ENCODE measurements around the gene SET. TPM values are rescaled to one million over a fixed set of nuclear protein-coding genes. Genes with fewer than 3 reads are reported as not detected.

SET gene
- total and polyA plus RNA-seq, 2 of the 13 experiments (the other 11 are each of a cell fraction or from before 2014, with no cell fraction given): 94.2 to 611 TPM

- FAIRE-seq (no peak), ATAC-seq (no peak), DNase-seq (ENCODE audit: low spot score) (no peak)
- Histone ChIP-seq H4K20me1 (ENCODE audit: insufficient read depth, low read length) (no peaks in the 10 kb centered on the region), H3K9me3 (ENCODE audit: low read length) (no peaks in the 10 kb centered on the region), H3K36me3 (replicated peaks in 1 of 2; ENCODE audit: control insufficient read depth in 1 of 2, insufficient read depth in 2 of 2, low read length in 2 of 2) (no peaks in the 10 kb centered on the region), H3K9ac (ENCODE audit: insufficient read depth, low read depth, low read length) (no peak overlapping the region), H3K79me2 (ENCODE audit: insufficient read depth, low read length) (no peaks in the 10 kb centered on the region), H3K4me2 (ENCODE audit: low read depth, low read length) (no peak overlapping the region), H3K27me3 (ENCODE audit: control insufficient read depth in 1 of 2, insufficient read depth in 2 of 2, low read length in 2 of 2) (no peaks in the 10 kb centered on the region), H3K27ac (ENCODE audit: extremely low read length, insufficient read depth, low read length) (no peak overlapping the region), H3K4me3 (replicated peaks in 1 of 3; ENCODE audit: insufficient read depth in 1 of 3, low read depth in 2 of 3, low read length in 3 of 3) (no peak overlapping the region), H3K4me1 (ENCODE audit: insufficient read depth, low read length) (peaks cover 9% of the 10 kb centered on the region), H2AFZ (ENCODE audit: low read length) (no peak overlapping the region)
- no TSS peak for BruUV-seq (replicated peaks)
- CTCF ChIA-PET (ENCODE audit: low intra/inter-chr PET ratio, low total read pairs): no interaction called here
- TF ChIP-seq ZNF75D (CRISPR knock-in tag; IDR thresholded peaks at IDR 0.05; ENCODE audit: borderline replicate concordance) (no peak), UBTF (CRISPR knock-in tag; IDR thresholded peaks at IDR 0.05) (no peak), MAFK (conservative IDR thresholded peaks at IDR 0.05 in 1 of 2, IDR thresholded peaks at IDR 0.05 in 1 of 2; ENCODE audit: low read length in 2 of 2) (no peak), ZC3H4 (CRISPR knock-in tag; IDR thresholded peaks at IDR 0.05; ENCODE audit: borderline replicate concordance) (no peak), ZBTB7A (CRISPR knock-in tag; IDR thresholded peaks at IDR 0.05) (no peak), CTCF (CRISPR knock-in tag; IDR thresholded peaks at IDR 0.05) (no peak)
- in situ Hi-C loops (cut with HindIII; ENCODE audit: extremely low pct_ligation_motif_present, low pct_unique_long_range_greater_than_20kb): no loop called here
- WGBS (ENCODE audit: low lambda C conversion rate): 72% methylated on average over 6 of the region's 6 CpGs
- POLR2A ChIA-PET: no interaction called here
- intact Hi-C loops (cut with micrococcal nuclease; ENCODE audit: unreplicated experiment): no loop called here
These were observed 19.2 kb upstream of the SET start for GRCh38 chr9:128669786-128670185.
